Liver (tissue), 9 donors: ENCODE measurements around the gene MS4A8. TPM values are rescaled to one million over a fixed set of nuclear protein-coding genes. Genes with fewer than 3 reads are reported as not detected.

Experiments used
- DNase-seq: peaks from one replicate; pipeline ENCODE4 v3.0.0-alpha.2; 2017; ENCODE audit warnings: low spot score
- H3K27ac ChIP-seq, 2 donors: one replicate each; pipeline ENCODE4 v1.7.0; 2013; ENCODE audit warnings: inconsistent platforms in 2 of 2, low read length in 2 of 2, control low read depth in 1 of 2, low read depth in 1 of 2, mild to moderate bottlenecking in 1 of 2
- H3K27me3 ChIP-seq, 4 donors: one replicate each; pipeline versions ENCODE4 v1.6.1 to v1.7.0; 2013; ENCODE audit warnings: low read length in 3 of 4, inconsistent platforms in 1 of 4, mild to moderate bottlenecking in 1 of 4, moderate library complexity in 1 of 4; ENCODE audit not compliant: control insufficient read depth in 4 of 4, insufficient read depth in 4 of 4
- H3K36me3 ChIP-seq, 4 donors: one replicate each; pipeline versions ENCODE4 v1.6.1 to v1.7.0; 2013; ENCODE audit warnings: low read length in 3 of 4, mild to moderate bottlenecking in 3 of 4, low read depth in 1 of 4, moderate library complexity in 1 of 4; ENCODE audit not compliant: control insufficient read depth in 4 of 4, insufficient read depth in 3 of 4
- H3K4me1 ChIP-seq, 4 donors: one replicate each; pipeline versions ENCODE4 v1.6.1 to v1.7.0; 2013; ENCODE audit warnings: low read length in 3 of 4, mild to moderate bottlenecking in 3 of 4, moderate library complexity in 1 of 4; ENCODE audit not compliant: control insufficient read depth in 4 of 4, insufficient read depth in 4 of 4
- H3K4me3 ChIP-seq, 3 donors: one replicate each; pipeline versions ENCODE4 v1.6.1 to v1.7.0; 2013; ENCODE audit warnings: low read length in 3 of 3, control low read depth in 1 of 3, low read depth in 1 of 3, mild to moderate bottlenecking in 1 of 3
- H3K9ac ChIP-seq, 2 donors: one replicate each; pipeline ENCODE4 v1.7.0; 2013; ENCODE audit warnings: low read length in 2 of 2, mild to moderate bottlenecking in 2 of 2, moderate library complexity in 2 of 2, control low read depth in 1 of 2, low read depth in 1 of 2
- H3K9me3 ChIP-seq, 4 donors: one replicate each; pipeline versions ENCODE4 v1.6.1 to v1.7.0; 2013; ENCODE audit warnings: low read length in 3 of 4; ENCODE audit not compliant: control insufficient read depth in 4 of 4
- ATF3 ChIP-seq: IDR thresholded peaks from 2 replicates; pipeline ENCODE4 v1.6.1; 2016; ENCODE audit warnings: antibody characterized with exemption
- FOXA1 ChIP-seq: IDR thresholded peaks from 2 replicates; pipeline ENCODE4 v1.6.1; 2016; ENCODE audit warnings: antibody characterized with exemption
- FOXA2 ChIP-seq: IDR thresholded peaks from 2 replicates; pipeline ENCODE4 v1.6.1; 2016; ENCODE audit warnings: antibody characterized with exemption
- GABPA ChIP-seq, 2 donors: IDR thresholded peaks in 1 of 2; conservative IDR thresholded peaks in 1 of 2; 2 replicates each; pipeline ENCODE4 v1.6.1; 2016; ENCODE audit warnings: antibody characterized with exemption in 2 of 2, mild to moderate bottlenecking in 1 of 2, moderate library complexity in 1 of 2
- HNF4A ChIP-seq, 2 donors: conservative IDR thresholded peaks; 2 replicates each; pipeline ENCODE4 v1.6.1; 2016; ENCODE audit warnings: antibody characterized with exemption in 2 of 2, mild to moderate bottlenecking in 2 of 2
- JUND ChIP-seq, 2 donors: IDR thresholded peaks; 2 replicates each; pipeline ENCODE4 v1.6.1; 2016; ENCODE audit warnings: antibody characterized with exemption in 2 of 2
- NR2F2 ChIP-seq: IDR thresholded peaks from 2 replicates; pipeline ENCODE4 v1.6.1; 2016; ENCODE audit warnings: antibody characterized with exemption
- RAD21 ChIP-seq, 2 donors: IDR thresholded peaks; 2 replicates each; pipeline ENCODE4 v1.6.1; 2016; ENCODE audit warnings: antibody characterized with exemption in 2 of 2, mild to moderate bottlenecking in 2 of 2
- REST ChIP-seq: IDR thresholded peaks from 2 replicates; pipeline ENCODE4 v1.6.1; 2016; ENCODE audit warnings: antibody characterized with exemption, mild to moderate bottlenecking
- RXRA ChIP-seq, 2 donors: IDR thresholded peaks; 2 replicates each; pipeline ENCODE4 v1.6.1; 2017 to 2018; ENCODE audit warnings: antibody characterized with exemption in 2 of 2, mild to moderate bottlenecking in 1 of 2
- SP1 ChIP-seq: IDR thresholded peaks from 2 replicates; pipeline ENCODE4 v1.6.1; 2018; ENCODE audit warnings: antibody characterized with exemption, mild to moderate bottlenecking
- TAF1 ChIP-seq: conservative IDR thresholded peaks from 2 replicates; pipeline ENCODE4 v1.6.1; 2016; ENCODE audit warnings: antibody characterized with exemption, mild to moderate bottlenecking
- YY1 ChIP-seq: IDR thresholded peaks from 2 replicates; pipeline ENCODE4 v1.6.1; 2016; ENCODE audit warnings: antibody characterized with exemption, mild to moderate bottlenecking
- ZBTB33 ChIP-seq: IDR thresholded peaks from 2 replicates; pipeline ENCODE4 v1.6.1; 2016; ENCODE audit warnings: antibody characterized with exemption
- WGBS: extraction: QIAGEN DNeasy Blood & Tissue Kit; methylation state at CpG from one replicate; pipeline ENCODE4 v1.1.7; 2013; 5-methylcytosine and 5-hydroxymethylcytosine counted together
- polyA plus RNA-seq, 2 donors: library from polyadenylated mRNA; stranded (reverse) in 1 of 2; unstranded in 1 of 2; fragments of 200-250 nt in 1 of 2; fragments of >200 nt in 1 of 2; fragmentation: Nextera tagmentation in 1 of 2; extraction: Ambion mirVana in 1 of 2; gene quantifications; one replicate each; pipeline versions ENCODE4 v1.2.1 to v1.2.3, GENCODE V29; 2013 to 2015
- total RNA-seq, 2 donors: library from RNA; depleted of rRNA; stranded (reverse); fragments of >200 nt; gene quantifications; one replicate each; pipeline ENCODE4 v1.2.3, GENCODE V29; 2014
- TF ChIP-seq, protein P1 (sequence below): IDR thresholded peaks from 2 replicates; pipeline ENCODE4 v1.6.1; 2016; ENCODE audit warnings: antibody characterized with exemption
- TF ChIP-seq, protein P2 (sequence below): fragments of 150-350 bp; IDR thresholded peaks from 2 replicates; pipeline ENCODE4 v1.5.1; 2017; ENCODE audit warnings: improper control_type of control experiment, low read depth, low read length; ENCODE audit not compliant: missing input control
- donor health status: healthy.
- donor health status: healthy.
- donor health status: healthy.
- donor health status: healthy.
- donor health status: healthy.

Gene MS4A8
- total and polyA plus RNA-seq, 4 donors: 0.08 TPM; not detected in 3

- DNase-seq: no peak
- H3K27me3 ChIP-seq: peaks cover 0 to 5% (median 1%) of the 10 kb centered on the region in 4 donors
- no peak overlapping the region for H3K4me3 ChIP-seq
- no peak overlapping the region for H3K9ac ChIP-seq
- no peak overlapping the region for H3K27ac ChIP-seq
- H3K4me1 ChIP-seq: no peaks in the 10 kb centered on the region
- TF ChIP-seq GABPA (IDR thresholded peaks at IDR 0.05 in 1 of 2, conservative IDR thresholded peaks at IDR 0.05 in 1 of 2) (no peak), FOXA1 (no peak), HNF4A (conservative IDR thresholded peaks at IDR 0.05) (no peak), NR2F2 (no peak), RXRA (IDR thresholded peaks at IDR 0.05) (no peak), YY1 (no peak), SP1 (no peak), FOXA2 (no peak), ZBTB33 (no peak), RAD21 (IDR thresholded peaks at IDR 0.05) (no peak), ATF3 (no peak), REST (no peak), TAF1 (no peak), JUND (IDR thresholded peaks at IDR 0.05) (no peak)
- TF ChIP-seq, protein P1, sequence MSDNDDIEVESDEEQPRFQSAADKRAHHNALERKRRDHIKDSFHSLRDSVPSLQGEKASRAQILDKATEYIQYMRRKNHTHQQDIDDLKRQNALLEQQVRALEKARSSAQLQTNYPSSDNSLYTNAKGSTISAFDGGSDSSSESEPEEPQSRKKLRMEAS: no peak
- TF ChIP-seq, protein P2, sequence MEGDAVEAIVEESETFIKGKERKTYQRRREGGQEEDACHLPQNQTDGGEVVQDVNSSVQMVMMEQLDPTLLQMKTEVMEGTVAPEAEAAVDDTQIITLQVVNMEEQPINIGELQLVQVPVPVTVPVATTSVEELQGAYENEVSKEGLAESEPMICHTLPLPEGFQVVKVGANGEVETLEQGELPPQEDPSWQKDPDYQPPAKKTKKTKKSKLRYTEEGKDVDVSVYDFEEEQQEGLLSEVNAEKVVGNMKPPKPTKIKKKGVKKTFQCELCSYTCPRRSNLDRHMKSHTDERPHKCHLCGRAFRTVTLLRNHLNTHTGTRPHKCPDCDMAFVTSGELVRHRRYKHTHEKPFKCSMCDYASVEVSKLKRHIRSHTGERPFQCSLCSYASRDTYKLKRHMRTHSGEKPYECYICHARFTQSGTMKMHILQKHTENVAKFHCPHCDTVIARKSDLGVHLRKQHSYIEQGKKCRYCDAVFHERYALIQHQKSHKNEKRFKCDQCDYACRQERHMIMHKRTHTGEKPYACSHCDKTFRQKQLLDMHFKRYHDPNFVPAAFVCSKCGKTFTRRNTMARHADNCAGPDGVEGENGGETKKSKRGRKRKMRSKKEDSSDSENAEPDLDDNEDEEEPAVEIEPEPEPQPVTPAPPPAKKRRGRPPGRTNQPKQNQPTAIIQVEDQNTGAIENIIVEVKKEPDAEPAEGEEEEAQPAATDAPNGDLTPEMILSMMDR: no peak
- no peaks in the 10 kb centered on the region for H3K36me3 ChIP-seq
- peaks cover 0 to 7% (median 0%) of the 10 kb centered on the region in 4 donors for H3K9me3 ChIP-seq
- 98% methylated on average over 1 of the region's 1 CpG for WGBS
These were observed 43.6 kb downstream of the MS4A8 start for GRCh38 chr11:60743058-60743457.

DNA sequence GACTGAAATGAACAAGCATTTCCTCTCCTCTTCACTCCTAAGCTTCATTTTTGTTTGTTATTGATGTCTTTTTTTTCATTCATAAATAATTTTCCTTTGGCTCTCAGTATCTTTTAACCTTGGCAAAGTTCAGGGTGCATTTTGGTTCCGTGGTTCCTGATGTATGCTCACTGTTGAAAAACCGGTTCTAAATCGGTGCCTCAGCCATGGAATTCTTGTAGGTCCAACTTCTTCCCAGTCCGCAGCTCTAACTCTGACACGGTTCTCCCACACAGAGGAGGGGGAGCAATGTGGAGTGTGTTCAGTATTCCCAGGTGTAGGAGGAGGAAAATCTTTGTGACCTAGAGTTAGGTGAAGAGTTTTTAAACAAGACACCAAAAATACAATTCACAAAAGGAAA lies 44.7 kb downstream of the MS4A8 start:
- Histone ChIP-seq H3K36me3 (no peaks in the 10 kb centered on the region), H3K27ac (no peak overlapping the region), H3K4me1 (no peaks in the 10 kb centered on the region), H3K27me3 (peaks cover 0 to 5% (median 0%) of the 10 kb centered on the region in 4 donors), H3K4me3 (no peak overlapping the region), H3K9ac (no peak overlapping the region), H3K9me3 (peaks cover 0 to 7% (median 0%) of the 10 kb centered on the region in 4 donors)
- WGBS: 83% methylated on average over 5 of the region's 5 CpGs
- DNase-seq: no peak
- no peak for TF ChIP-seq RAD21 (IDR thresholded peaks at IDR 0.05)
- no peak for TF ChIP-seq SP1
- TF ChIP-seq HNF4A (conservative IDR thresholded peaks at IDR 0.05): no peak
- TF ChIP-seq REST: no peak
